HG03108 (cell line): ENCODE data around the gene DAGLB.

ENCODE experiments used
- ATAC-seq: cut with Tn5 transposase; IDR thresholded peaks from one replicate; pipeline ENCODE4 v1.9.1; 2021; ENCODE audit warnings: moderate library complexity; ENCODE audit not compliant: unreplicated experiment

Gene DAGLB, protein sequence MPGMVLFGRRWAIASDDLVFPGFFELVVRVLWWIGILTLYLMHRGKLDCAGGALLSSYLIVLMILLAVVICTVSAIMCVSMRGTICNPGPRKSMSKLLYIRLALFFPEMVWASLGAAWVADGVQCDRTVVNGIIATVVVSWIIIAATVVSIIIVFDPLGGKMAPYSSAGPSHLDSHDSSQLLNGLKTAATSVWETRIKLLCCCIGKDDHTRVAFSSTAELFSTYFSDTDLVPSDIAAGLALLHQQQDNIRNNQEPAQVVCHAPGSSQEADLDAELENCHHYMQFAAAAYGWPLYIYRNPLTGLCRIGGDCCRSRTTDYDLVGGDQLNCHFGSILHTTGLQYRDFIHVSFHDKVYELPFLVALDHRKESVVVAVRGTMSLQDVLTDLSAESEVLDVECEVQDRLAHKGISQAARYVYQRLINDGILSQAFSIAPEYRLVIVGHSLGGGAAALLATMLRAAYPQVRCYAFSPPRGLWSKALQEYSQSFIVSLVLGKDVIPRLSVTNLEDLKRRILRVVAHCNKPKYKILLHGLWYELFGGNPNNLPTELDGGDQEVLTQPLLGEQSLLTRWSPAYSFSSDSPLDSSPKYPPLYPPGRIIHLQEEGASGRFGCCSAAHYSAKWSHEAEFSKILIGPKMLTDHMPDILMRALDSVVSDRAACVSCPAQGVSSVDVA

GRCh38 chr7:6447581-6448199 is at the start of gene DAGLB:
Gene DAGLB (minus strand): TSS chr7:6447954. CDS start chr7:6447842, 112 bp downstream.
- ATAC-seq = peak; percentile 79

GRCh38 chr7:6497637-6497905 is 49.8 kb upstream of the DAGLB start:
- ATAC-seq = no peak

DNA sequence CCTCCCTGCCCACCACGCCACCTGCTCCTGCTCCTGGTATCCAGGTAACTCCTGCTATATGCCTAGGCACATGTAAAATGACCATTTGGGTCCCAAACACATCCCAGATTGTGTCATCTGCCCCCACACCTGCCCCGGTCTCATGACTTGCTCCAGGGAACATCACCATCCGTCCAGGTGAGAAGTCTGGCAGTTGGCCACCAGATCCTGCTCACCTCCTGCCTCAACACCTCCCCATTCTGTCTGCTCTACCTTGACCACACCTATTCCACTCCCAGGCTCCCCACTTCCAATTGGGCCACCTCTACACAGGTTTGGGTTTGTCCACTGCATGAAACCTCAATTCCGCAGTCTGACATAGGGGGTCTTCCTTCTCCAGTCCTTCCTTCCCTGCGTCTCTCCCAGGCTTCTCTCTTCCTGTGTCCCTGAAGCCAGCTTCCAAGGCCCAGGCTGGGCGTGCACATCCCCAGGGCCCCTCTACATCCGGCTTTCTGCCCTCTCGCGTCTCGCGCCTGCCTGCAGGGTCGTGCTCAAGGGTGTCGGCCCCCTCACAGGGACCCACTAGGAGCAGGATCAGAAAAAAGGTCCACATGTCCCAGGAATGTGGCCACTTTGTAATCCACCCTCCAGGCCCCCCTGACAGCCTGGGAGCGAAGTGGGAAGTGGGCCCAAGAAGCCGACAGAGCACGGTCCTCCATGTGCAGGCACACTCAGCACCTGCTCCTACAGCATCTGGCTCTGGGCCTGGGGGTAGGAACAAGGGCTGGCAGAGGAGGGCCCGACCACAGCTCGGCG is 49.3 kb upstream of the DAGLB start:
- ATAC-seq = no peak

DNA sequence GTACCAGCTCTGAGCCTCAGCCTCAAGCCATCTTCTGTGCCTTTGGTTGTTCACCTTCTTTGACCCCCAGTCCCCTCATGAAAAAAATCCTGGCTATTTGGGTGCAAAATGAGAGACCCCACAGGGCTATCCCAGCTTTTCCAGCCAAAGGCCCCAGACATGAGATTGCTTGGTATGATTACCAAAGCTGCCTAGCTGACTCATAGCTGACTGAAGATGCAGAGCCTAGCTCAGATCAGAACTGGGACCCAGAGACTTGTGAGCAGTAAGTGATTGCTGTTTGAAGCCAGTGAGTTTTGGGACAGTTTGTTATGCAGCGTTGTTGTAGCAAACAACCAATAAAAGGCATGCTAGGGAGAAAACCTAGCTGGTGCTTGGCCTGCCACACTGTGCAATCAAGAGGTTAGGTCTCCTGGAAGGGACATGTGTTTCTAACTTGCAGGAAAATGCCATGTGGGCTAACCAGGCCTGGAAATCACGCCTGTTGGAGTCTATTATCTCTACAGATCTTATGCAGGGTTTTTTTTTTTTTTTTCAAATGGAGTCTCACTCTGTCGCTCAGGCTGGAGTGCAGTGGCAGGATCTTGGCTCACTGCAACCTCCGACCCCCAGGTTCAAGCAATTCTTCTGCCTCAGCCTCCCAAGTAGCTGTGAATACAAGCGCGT is 48.0 kb upstream of the DAGLB start:
- no peak for ATAC-seq

DNA sequence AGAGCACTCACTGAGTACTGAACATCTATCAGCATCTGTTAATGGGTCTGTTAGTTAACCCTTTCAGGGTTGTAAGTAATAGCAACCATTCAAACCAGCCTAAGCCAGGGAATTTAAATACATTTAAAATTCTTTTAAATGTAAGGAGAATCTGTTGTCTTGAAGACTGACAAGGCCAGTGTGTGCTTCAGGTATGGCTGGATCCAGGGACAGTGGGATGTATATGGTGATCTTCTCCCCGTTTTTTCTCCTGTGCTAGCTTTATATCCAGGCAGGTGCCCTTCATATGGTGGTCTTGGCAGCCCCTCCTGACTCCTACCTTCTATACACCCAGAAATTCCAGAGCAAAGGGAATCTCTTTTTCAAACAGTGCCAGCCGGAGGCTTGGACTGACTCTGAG is 46.6 kb upstream of the DAGLB start:
- ATAC-seq = no peak

DNA sequence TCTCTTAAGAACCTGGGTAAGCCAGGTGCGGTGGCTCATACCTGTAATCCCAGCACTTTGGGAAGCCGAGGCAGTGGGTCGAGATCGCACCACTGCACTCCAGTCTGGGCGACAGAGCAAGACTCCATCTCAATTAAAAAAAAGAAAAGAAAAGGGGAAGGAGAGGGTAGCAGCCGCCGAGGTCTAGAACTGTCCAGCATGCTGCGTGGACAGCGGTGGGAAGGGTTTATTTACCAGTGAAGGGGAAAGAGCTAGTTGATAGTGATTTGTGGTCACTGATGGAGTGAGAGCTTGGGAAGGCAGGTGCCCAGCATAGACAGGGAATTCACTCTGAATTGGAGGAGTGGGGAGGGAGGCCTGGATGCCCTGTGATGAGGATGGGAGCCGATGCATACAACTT is 43.4 kb upstream of the DAGLB start:
- no peak for ATAC-seq

DNA sequence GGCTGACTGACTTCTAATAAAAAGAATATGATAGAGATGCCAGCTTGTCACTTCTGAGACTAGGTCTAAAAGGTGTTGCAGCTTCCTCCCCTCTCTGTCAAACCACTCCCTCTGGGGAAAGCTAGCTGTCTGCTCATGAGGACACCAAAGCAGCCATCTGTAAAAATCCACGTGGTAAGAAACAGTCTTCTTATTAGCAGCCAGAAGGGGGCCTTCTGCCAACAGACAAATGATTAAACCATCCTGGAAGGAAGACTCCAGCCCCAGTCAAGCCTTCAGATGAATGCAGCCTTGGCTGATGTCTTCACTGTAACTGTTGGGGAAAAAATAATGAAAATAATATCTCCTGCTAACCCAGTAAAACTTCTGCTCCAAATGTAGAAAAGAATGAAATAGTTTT is 41.9 kb upstream of the DAGLB start:
- no peak for ATAC-seq

DNA sequence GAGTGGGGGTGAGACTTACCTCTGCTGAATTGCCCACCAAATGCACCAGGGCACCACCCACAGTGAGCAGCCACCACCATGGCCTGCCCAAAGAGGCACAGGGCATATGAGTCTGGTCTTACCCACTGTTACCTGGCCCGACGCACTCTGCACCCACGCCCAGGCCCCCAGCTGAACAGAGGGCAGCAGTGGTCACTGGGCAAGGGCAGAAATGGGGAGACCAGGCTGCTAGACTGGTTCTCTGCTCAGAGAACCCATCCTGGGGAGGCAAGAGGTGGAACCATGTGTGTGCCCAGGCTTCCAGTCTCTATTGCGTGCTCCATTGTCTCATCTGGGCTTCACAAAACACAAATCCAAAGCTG is 39.4 kb upstream of the DAGLB start:
- no peak for ATAC-seq

- no peak for ATAC-seq
These were observed 38.9 kb upstream of the DAGLB start for GRCh38 chr7:6486438-6487183.

DNA sequence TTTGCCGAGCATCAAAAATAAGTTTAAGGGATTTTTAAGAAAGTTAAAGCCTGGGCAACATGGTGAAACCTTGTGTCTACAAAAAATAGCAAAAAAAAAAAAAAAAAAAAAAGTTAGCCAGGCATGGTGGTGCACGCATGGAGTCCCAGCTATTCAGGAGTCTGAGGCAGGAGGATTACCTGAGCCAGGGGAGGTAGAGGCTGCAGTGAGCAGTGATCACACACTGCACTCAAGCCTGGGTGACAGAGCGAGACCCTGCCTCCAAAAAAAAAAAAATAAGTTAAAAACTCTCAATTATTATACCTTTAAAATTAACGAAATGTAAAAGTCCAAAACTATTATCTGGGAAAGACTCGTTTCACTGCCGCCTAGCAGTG is 35.0 kb upstream of the DAGLB start:
- no peak for ATAC-seq

- no peak for ATAC-seq
These were observed 34.6 kb upstream of the DAGLB start for GRCh38 chr7:6482307-6482706.

- no peak for ATAC-seq
These were observed 33.7 kb upstream of the DAGLB start for GRCh38 chr7:6481445-6481844.

- ATAC-seq = no peak
These were observed 32.5 kb upstream of the DAGLB start for GRCh38 chr7:6480323-6480660.

DNA sequence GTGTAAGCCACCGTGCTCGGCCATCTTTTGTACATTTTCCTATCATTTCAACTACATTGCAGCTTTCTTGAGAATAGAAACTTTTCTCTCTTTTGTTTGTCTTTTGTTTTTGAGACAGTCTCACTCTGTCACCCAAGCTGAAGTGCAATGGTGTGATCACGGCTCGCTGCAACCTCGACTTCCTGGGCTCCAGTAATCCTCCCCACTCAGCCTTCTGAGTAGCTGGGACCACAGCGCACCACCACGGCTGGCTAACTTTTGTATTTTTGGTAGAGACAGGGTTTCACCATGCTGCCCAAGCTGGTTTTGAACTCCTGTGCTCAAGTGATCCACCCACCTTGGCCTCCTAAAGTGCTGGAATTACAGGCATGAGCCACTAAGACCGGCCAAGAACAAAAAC is 31.3 kb upstream of the DAGLB start:
- no peak for ATAC-seq

- no peak for ATAC-seq
These were observed 30.4 kb upstream of the DAGLB start for GRCh38 chr7:6478186-6478585.

- no peak for ATAC-seq
These were observed 29.5 kb upstream of the DAGLB start for GRCh38 chr7:6477318-6477660.

GRCh38 chr7:6476596-6477317 is 29.0 kb upstream of the DAGLB start:
- ATAC-seq = no peak

GRCh38 chr7:6475433-6476186 is 27.9 kb upstream of the DAGLB start:
- no peak for ATAC-seq

DNA sequence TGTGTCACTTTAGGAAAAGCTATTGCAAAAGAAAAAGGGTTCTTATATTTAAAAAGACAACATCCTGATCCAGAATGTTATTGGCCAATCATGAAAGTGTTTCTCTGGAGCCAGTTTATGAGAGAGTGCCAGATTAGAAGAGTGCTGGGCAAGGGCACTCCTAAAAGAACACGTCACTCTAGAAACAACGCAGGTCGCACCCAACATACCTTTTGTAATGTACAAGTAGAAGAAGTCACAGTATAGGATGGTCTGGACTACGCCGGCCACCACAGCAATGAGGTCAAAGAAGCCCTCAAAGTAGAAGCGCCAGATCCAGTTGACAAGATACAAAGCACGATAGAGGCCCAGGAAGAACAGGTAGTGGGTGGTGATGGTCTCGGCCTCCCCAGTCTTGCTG is 18.1 kb upstream of the DAGLB start:
- no peak for ATAC-seq
